ENCODE data around the gene SIRT1. TPM values are rescaled to one million over a fixed set of nuclear protein-coding genes. Genes with fewer than 3 reads are reported as not detected.
A peak's percentile ranks its signal among the peaks of the same experiment; 100 is the strongest.
"Not testable (repeated sequence)": the region's sequence is repeated elsewhere in the genome, so short reads cannot be mapped to it uniquely, and the experiment has no call there.

The SIRT1 gene
- total and polyA plus RNA-seq, 2 of the 4 experiments (the other 2 are of a cell fraction): 9.5 to 12.9 TPM

DNA sequence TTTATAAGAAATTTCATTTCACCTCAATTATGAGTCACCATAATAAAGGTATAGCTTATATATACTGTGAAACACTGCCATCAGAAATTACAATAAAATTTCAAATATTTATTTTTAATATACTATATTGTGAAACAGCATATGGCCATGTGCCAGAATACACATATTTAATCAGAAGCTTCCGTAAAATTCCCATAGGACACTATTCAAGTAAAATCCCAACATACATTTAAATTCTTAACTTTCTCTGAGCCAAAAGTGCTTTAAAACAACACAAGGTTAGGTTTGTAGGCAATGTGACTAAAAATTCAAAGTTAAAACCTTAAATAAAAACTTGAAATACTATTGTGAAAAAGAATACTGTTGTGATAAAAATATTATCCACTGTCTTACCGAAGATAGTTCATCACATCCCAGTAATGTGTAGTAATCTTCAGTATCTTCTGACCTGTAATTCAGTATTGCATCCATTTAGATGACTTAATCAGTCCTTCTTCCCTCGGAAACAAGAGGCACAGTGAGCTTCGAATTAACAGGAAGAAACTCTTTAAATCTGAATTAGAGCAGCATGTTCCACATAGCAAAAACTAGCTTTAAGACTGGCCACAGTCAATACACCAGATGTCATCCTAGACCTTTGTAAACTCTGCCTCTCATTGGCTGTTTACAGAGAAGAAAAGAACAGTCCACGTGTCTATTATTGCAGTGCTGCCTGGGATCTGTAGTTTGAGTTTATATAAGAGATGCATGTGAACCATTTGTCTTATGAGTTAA lies 46.7 kb upstream of the SIRT1 start, which contains the start of gene DNAJC12:
Gene DNAJC12 (minus strand): TSS at position 648 of the 774 bp plus-strand sequence. CDS start 177 bp downstream, at position 471.
- WGBS, 2 experiments (ENCODE audit: extremely low coverage in 2 of 2, insufficient read length in 1 of 2): no CpG with 5 or more reads among the region's 5 CpGs
- Histone ChIP-seq H3K4ac (ENCODE audit: low read depth, low read length) (no peak within 1 kb of the TSS), H3K18ac (ENCODE audit: low read depth, low read length) (peak within 1 kb of the TSS; percentile 24), H3K23ac (ENCODE audit: low read depth, low read length) (no peak within 1 kb of the TSS), H3K79me1 (ENCODE audit: low read depth in 1 of 2, low read length in 2 of 2) (no peaks in the 10 kb centered on the region), H2BK20ac (ENCODE audit: low read depth, low read length) (no peak within 1 kb of the TSS), H2AK5ac (ENCODE audit: low read depth, low read length) (no peak within 1 kb of the TSS), H3K27me3 (ENCODE audit: control insufficient read depth, insufficient read depth, low read length) (no peaks in the 10 kb centered on the region), H2AK9ac (replicated peaks; ENCODE audit: low read depth, low read length, poor library complexity) (no peak within 1 kb of the TSS), H3K56ac (ENCODE audit: extremely low read depth, insufficient read depth, low read length) (no peak within 1 kb of the TSS), H4K20me1 (ENCODE audit: insufficient read depth, low read length) (no peaks in the 10 kb centered on the region), H2BK5ac (ENCODE audit: low read depth, low read length, poor library complexity, severe bottlenecking) (no peak within 1 kb of the TSS), H3K36me3 (ENCODE audit: control insufficient read depth, insufficient read depth, low read length) (no peaks in the 10 kb centered on the region), H3K4me1 (ENCODE audit: control insufficient read depth, insufficient read depth, low read length) (no peaks in the 10 kb centered on the region), H4K5ac (ENCODE audit: low read depth, low read length) (no peak within 1 kb of the TSS; the same call in 1 of the 2 replicates), H3K14ac (replicated peaks; ENCODE audit: low read depth, low read length) (no peak within 1 kb of the TSS), H2BK15ac (ENCODE audit: low read depth, low read length) (no peak within 1 kb of the TSS), H3K9me1 (ENCODE audit: insufficient read depth, low read length) (peaks cover 4% of the 10 kb centered on the region; the same call in 1 of the 2 replicates), H3K4me2 (ENCODE audit: low read depth, low read length) (peak within 1 kb of the TSS; percentile 82), H3K9me3 (ENCODE audit: control insufficient read depth, insufficient read depth, low read length) (peaks cover 5% of the 10 kb centered on the region; the same call in 1 of the 2 replicates), H4K91ac (ENCODE audit: insufficient read depth, low read depth, low read length) (no peak within 1 kb of the TSS), H3K27ac (ENCODE audit: insufficient read depth, low read length) (no peak within 1 kb of the TSS; the same call in 1 of the 2 replicates), H2BK120ac (ENCODE audit: low read depth, low read length) (0 out of 2 replicates have a peak within 1 kb of the TSS, but pooled peaks have one; percentile 32), H3K4me3 (ENCODE audit: insufficient read depth, low read depth, low read length) (peak within 1 kb of the TSS; percentile 17; the same call in 1 of the 2 replicates), H2AFZ (replicated peaks; ENCODE audit: low read length, poor library complexity) (no peak within 1 kb of the TSS), H4K8ac (ENCODE audit: low read depth in 2 of 2, low read length in 2 of 2) (peak within 1 kb of the TSS; percentile 43 to 76; a peak in 3 of 4 replicates), H3K9ac (ENCODE audit: low read depth, low read length) (peak within 1 kb of the TSS; percentile 24; the same call in 1 of the 2 replicates)
- CTCF ChIA-PET: interaction anchor here (1.0 kb wide), 2 partner anchors 9 to 17 kb away, joined by 4 to 5 read pairs; no protein-coding TSS in a partner anchor
- intact Hi-C loops (cut with micrococcal nuclease): no loop called here
- in situ Hi-C loops (cut with MboI; ENCODE audit: low sequenced_read_pairs): no loop called here
- DNase-seq: peak; percentile 82
- POLR2A ChIA-PET (ENCODE audit: unreplicated experiment): no interaction called here
- dilution Hi-C loops (cut with HindIII; ENCODE audit: low sequenced_read_pairs, unreplicated experiment): no loop called here
- TF ChIP-seq NFE2L2 (IDR thresholded peaks at IDR 0.05; ENCODE audit: low read depth, low read length): no peak
- TF ChIP-seq, protein P1, sequence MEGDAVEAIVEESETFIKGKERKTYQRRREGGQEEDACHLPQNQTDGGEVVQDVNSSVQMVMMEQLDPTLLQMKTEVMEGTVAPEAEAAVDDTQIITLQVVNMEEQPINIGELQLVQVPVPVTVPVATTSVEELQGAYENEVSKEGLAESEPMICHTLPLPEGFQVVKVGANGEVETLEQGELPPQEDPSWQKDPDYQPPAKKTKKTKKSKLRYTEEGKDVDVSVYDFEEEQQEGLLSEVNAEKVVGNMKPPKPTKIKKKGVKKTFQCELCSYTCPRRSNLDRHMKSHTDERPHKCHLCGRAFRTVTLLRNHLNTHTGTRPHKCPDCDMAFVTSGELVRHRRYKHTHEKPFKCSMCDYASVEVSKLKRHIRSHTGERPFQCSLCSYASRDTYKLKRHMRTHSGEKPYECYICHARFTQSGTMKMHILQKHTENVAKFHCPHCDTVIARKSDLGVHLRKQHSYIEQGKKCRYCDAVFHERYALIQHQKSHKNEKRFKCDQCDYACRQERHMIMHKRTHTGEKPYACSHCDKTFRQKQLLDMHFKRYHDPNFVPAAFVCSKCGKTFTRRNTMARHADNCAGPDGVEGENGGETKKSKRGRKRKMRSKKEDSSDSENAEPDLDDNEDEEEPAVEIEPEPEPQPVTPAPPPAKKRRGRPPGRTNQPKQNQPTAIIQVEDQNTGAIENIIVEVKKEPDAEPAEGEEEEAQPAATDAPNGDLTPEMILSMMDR (conservative IDR thresholded peaks at IDR 0.05; ENCODE audit: low read depth, low read length): no peak
- TF ChIP-seq, protein P2, sequence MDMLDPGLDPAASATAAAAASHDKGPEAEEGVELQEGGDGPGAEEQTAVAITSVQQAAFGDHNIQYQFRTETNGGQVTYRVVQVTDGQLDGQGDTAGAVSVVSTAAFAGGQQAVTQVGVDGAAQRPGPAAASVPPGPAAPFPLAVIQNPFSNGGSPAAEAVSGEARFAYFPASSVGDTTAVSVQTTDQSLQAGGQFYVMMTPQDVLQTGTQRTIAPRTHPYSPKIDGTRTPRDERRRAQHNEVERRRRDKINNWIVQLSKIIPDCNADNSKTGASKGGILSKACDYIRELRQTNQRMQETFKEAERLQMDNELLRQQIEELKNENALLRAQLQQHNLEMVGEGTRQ (IDR thresholded peaks at IDR 0.05; ENCODE audit: low read depth, low read length): peak; percentile 69; the same call in 1 of the 2 replicates
- no TSS peak for BruUV-seq (replicated peaks)
- peak; percentile 98 for ATAC-seq (ENCODE audit: low read depth)

DNA sequence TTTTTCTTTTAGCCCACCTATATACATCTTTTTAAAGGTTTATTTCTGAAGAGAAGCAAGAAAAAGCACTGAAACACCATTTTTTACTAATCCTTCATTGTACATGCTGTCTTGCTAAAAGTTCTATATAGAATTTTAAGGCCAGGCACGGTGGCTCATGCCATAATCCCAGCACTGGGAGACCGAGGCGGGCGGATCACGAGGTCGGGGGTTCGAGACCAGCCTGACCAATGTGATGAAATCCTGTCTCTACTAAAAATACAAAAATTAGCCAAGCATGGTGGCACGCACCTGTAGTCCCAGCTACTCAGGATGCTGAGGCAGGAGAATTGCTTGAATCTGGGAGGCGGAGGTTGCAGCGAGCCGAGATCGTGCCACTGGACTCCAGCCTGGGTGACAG lies 44.9 kb upstream of the SIRT1 start:
- H2BK15ac ChIP-seq (ENCODE audit: low read depth, low read length); H3K56ac ChIP-seq (ENCODE audit: extremely low read depth, insufficient read depth, low read length); H4K91ac ChIP-seq (ENCODE audit: insufficient read depth, low read depth, low read length); H3K9ac ChIP-seq (ENCODE audit: low read depth, low read length); H2AFZ ChIP-seq (replicated peaks; ENCODE audit: low read length, poor library complexity); H2BK20ac ChIP-seq (ENCODE audit: low read depth, low read length); H3K4me1 ChIP-seq (ENCODE audit: control insufficient read depth, insufficient read depth, low read length); ATAC-seq (ENCODE audit: low read depth); H4K20me1 ChIP-seq (ENCODE audit: insufficient read depth, low read length); intact Hi-C loops (cut with micrococcal nuclease); H2BK120ac ChIP-seq (ENCODE audit: low read depth, low read length); H3K27ac ChIP-seq (ENCODE audit: insufficient read depth, low read length); CTCF ChIA-PET; H3K36me3 ChIP-seq (ENCODE audit: control insufficient read depth, insufficient read depth, low read length); H2AK9ac ChIP-seq (replicated peaks; ENCODE audit: low read depth, low read length, poor library complexity); in situ Hi-C loops (cut with MboI; ENCODE audit: low sequenced_read_pairs); H2AK5ac ChIP-seq (ENCODE audit: low read depth, low read length); H3K9me1 ChIP-seq (ENCODE audit: insufficient read depth, low read length); H3K23ac ChIP-seq (ENCODE audit: low read depth, low read length); H3K9me3 ChIP-seq (ENCODE audit: control insufficient read depth, insufficient read depth, low read length); H3K4ac ChIP-seq (ENCODE audit: low read depth, low read length); H2BK5ac ChIP-seq (ENCODE audit: low read depth, low read length, poor library complexity, severe bottlenecking); H3K18ac ChIP-seq (ENCODE audit: low read depth, low read length); H3K79me1 ChIP-seq (ENCODE audit: low read depth in 1 of 2, low read length in 2 of 2); H3K14ac ChIP-seq (replicated peaks; ENCODE audit: low read depth, low read length); H3K4me3 ChIP-seq (ENCODE audit: insufficient read depth, low read depth, low read length); H4K5ac ChIP-seq (ENCODE audit: low read depth, low read length); BruUV-seq (replicated peaks); DNase-seq; dilution Hi-C loops (cut with HindIII; ENCODE audit: low sequenced_read_pairs, unreplicated experiment); POLR2A ChIA-PET (ENCODE audit: unreplicated experiment); H3K27me3 ChIP-seq (ENCODE audit: control insufficient read depth, insufficient read depth, low read length); H3K4me2 ChIP-seq (ENCODE audit: low read depth, low read length); H4K8ac ChIP-seq (ENCODE audit: low read depth in 2 of 2, low read length in 2 of 2): not testable (repeated sequence)
- no CpG with 5 or more reads among the region's 12 CpGs for WGBS, 2 experiments (ENCODE audit: extremely low coverage in 2 of 2, insufficient read length in 1 of 2)
